Stomach (tissue), 9 donors: ENCODE measurements around the gene GNG7. TPM values are rescaled to one million over a fixed set of nuclear protein-coding genes. Genes with fewer than 3 reads are reported as not detected.

Source experiments
- DNase-seq, 2 donors: peaks; one replicate each; pipeline versions ENCODE4 v3.0.0 to v3.0.0-alpha.2; 2013 to 2019
- H3K27ac ChIP-seq, 5 donors: fragments of 200-600 bp in 4 of 5; sonication (generic) in 4 of 5; one replicate each; pipeline ENCODE4 v1.5.1; 2013 to 2019; ENCODE audit warnings: mild to moderate bottlenecking in 1 of 5, moderate library complexity in 1 of 5
- H3K27me3 ChIP-seq, 3 donors: fragments of 200-600 bp; sonication (generic); one replicate each; pipeline ENCODE4 v1.5.1; 2017 to 2019; ENCODE audit warnings: mixed run types in 1 of 3
- H3K36me3 ChIP-seq, 4 donors: fragments of 200-600 bp; sonication (generic); 1 replicate in 3 of 4; 2 replicates in 1 of 4; pipeline ENCODE4 v1.5.1; 2016 to 2019
- H3K4me1 ChIP-seq, 4 donors: fragments of 200-600 bp; sonication (generic); one replicate each; pipeline ENCODE4 v1.5.1; 2016 to 2019
- H3K4me3 ChIP-seq, 4 donors: fragments of 200-600 bp; sonication (generic) in 3 of 4; one replicate each; pipeline ENCODE4 v1.5.1; 2016 to 2019; ENCODE audit warnings: mild to moderate bottlenecking in 1 of 4
- H3K9me3 ChIP-seq, 4 donors: fragments of 200-600 bp; sonication (generic); one replicate each; pipeline ENCODE4 v1.5.1; 2016 to 2019
- CTCF ChIP-seq, 7 experiments: fragments of 450-650 bp in 4 of 7; fragments of 200-600 bp in 3 of 7; sonication (generic) in 3 of 7; IDR thresholded peaks; one replicate each; pipeline ENCODE4 v1.5.1; 2016 to 2019; ENCODE audit warnings: antibody characterized with exemption in 7 of 7, control low read depth in 2 of 7, mild to moderate bottlenecking in 1 of 7
- EP300 ChIP-seq: sonication (generic); formaldehyde crosslinking; IDR thresholded peaks from one replicate; pipeline ENCODE4 v1.6.1; 2017; ENCODE audit warnings: antibody characterized with exemption
- POLR2A ChIP-seq, 4 donors: fragments of 450-650 bp; IDR thresholded peaks; one replicate each; pipeline ENCODE4 v1.6.1; 2016; ENCODE audit warnings: antibody characterized with exemption in 4 of 4, control low read depth in 2 of 4, mild to moderate bottlenecking in 1 of 4, moderate library complexity in 1 of 4
- POLR2AphosphoS5 ChIP-seq, 3 donors: sonication (generic); formaldehyde crosslinking; IDR thresholded peaks; one replicate each; pipeline ENCODE4 v1.6.1; 2016; ENCODE audit warnings: antibody characterized with exemption in 3 of 3
- WGBS, 5 donors: extraction: QIAGEN DNeasy Blood & Tissue Kit in 3 of 5; methylation state at CpG; one replicate each; pipeline versions ENCODE4 v1.1.5 to v1.1.7; 2013 to 2018; 5-methylcytosine and 5-hydroxymethylcytosine counted together
- intact Hi-C: fragments of 100-400 bp; cut with DNase I; formaldehyde crosslinking; loops from one replicate; pipeline ENCODE4 v1.15.1; 2023; ENCODE audit warnings: low total_unique reads
- polyA plus RNA-seq, 3 donors: library from polyadenylated mRNA; stranded (reverse); fragments of 200-250 nt; gene quantifications; one replicate each; pipeline ENCODE4 v1.2.3, GENCODE V29; 2013
- total RNA-seq, 5 donors: library from RNA; depleted of rRNA; stranded (reverse); fragments of >200 nt; gene quantifications; one replicate each; pipeline versions ENCODE4 v1.1.0 to v1.2.3, GENCODE V29; 2014 to 2016
- donor health status: healthy with polysubstance abuse.
- donor health status: Bipolar disorder and iron deficiency.
- donor health status: healthy.

GNG7 gene
- total and polyA plus RNA-seq, 8 donors: 0.58 to 15.1 (median 4.3) TPM

DNA sequence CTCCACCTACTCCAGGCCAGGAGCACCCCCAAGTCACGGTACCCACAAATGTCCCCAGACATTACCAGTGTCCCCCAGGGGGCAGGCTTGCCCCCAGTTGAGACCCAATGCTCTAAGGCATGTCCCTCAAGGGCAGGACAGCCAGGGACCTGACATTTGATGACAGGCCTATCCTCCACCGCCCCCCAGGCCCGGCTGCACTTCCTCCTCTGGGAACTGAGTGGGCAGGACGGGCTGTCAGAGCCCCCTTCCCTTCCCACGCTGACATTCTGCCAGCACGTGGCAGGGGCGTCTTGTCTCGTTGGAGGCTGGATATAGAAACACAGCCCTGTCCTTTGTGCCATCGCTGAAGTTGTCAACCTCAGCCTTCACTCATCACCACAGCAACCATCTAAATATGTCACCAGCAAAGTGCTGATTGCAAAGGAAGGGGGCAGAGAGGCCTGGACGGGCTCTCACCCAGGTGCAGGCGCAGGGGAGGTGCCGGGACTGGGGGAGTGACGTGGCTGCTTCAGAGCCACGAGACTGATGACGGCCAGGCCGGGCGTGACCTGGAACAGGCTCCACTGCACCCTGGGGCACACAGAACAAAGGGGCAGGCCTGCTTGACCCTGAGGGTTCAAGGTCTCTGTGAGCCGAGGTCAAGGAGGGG, 38.4 kb downstream of the GNG7 start:
- Histone ChIP-seq H3K27ac (peak overlapping the region in 1 of 5 donors; percentile 52), H3K9me3 (peaks cover 0 to 8% (median 3%) of the 10 kb centered on the region in 4 donors), H3K27me3 (no peaks in the 10 kb centered on the region), H3K36me3 (no peaks in the 10 kb centered on the region), H3K4me3 (no peak overlapping the region), H3K4me1 (no peaks in the 10 kb centered on the region)
- WGBS, 5 donors: 64 to 83% (median 73%) methylated on average over 13 to 18 of the region's 18 CpGs
- TF ChIP-seq POLR2A (IDR thresholded peaks at IDR 0.05) (no peak), POLR2AphosphoS5 (IDR thresholded peaks at IDR 0.05) (no peak)
- peak; percentile 47 to 51 for DNase-seq
- intact Hi-C loops: no loop called here

DNA sequence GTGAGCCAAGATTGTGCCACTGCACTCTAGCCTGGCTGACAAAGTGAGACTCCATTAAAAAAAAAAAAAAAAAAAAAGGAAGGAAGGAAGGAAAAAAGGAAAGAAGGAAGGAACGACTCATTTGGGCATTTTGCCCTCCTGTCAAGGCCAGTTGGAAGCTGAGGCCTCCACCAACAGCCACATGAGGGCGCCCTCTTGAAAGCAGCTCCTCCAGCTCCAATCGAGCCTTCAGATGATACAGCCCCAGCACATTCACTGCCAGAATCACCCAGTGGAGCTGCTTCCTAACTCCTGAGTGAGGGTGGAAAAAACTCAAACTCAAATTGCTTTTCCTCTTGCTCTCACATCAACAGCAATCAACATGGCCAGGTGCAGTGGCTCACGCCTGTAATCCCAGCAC, 40.9 kb downstream of the GNG7 start:
- no peaks in the 10 kb centered on the region for H3K4me1 ChIP-seq

DNA sequence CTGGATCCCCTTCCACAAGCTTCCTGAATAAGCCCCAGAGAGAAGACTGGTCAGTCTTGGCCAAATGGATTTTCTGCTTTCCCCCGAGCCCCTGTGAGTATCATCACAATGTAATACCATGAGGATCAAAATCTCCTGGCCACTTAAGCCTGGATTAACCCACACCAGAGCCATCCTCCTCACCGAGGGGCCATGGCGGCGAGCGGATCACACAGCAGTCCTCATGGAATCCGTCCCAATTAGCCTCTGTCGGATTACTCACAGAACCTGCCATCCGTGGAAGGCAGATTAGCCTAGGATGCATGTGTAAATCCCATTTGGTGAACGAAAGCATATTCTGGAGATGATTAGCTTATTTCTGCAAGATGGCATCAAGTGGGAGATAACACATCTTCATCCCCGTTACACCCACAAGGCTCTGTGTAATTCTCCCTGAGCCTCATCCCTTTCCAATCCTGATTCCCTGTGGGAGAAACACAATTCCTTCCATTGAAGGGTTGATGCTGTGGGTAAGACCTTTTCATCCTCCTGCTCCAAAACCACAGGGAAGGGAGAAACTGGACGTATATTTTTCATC, 42.5 kb downstream of the GNG7 start:
- Histone ChIP-seq H3K4me1 (no peaks in the 10 kb centered on the region), H3K27me3 (peaks cover 0 to under 1% (median 0%) of the 10 kb centered on the region in 3 donors), H3K27ac (peak overlapping the region in 1 of 5 donors; percentile 8), H3K36me3 (no peaks in the 10 kb centered on the region), H3K9me3 (peaks cover 0 to 8% (median 3%) of the 10 kb centered on the region in 4 donors), H3K4me3 (no peak overlapping the region)
- DNase-seq: no peak
- TF ChIP-seq POLR2AphosphoS5 (IDR thresholded peaks at IDR 0.05) (no peak), EP300 (no peak), CTCF (IDR thresholded peaks at IDR 0.05) (no peak), POLR2A (IDR thresholded peaks at IDR 0.05) (no peak)
- 80 to 90% (median 82%) methylated on average over 11 of the region's 11 CpGs for WGBS, 5 donors
- intact Hi-C loops: no loop called here

More for the DNA sequence above, 40.9 kb downstream of the GNG7 start:
- TF ChIP-seq POLR2A (IDR thresholded peaks at IDR 0.05): no peak
- TF ChIP-seq POLR2AphosphoS5 (IDR thresholded peaks at IDR 0.05): no peak
- TF ChIP-seq EP300: no peak
- TF ChIP-seq CTCF (IDR thresholded peaks at IDR 0.05): no peak
- Histone ChIP-seq H3K27me3 (no peaks in the 10 kb centered on the region), H3K9me3 (peaks cover 0 to 8% (median 3%) of the 10 kb centered on the region in 4 donors), H3K4me3 (no peak overlapping the region), H3K36me3 (no peaks in the 10 kb centered on the region), H3K27ac (no peak overlapping the region)
- 66 to 85% (median 81%) methylated on average over 4 of the region's 4 CpGs for WGBS, 5 donors
- intact Hi-C loops: no loop called here
- DNase-seq: no peak

DNA sequence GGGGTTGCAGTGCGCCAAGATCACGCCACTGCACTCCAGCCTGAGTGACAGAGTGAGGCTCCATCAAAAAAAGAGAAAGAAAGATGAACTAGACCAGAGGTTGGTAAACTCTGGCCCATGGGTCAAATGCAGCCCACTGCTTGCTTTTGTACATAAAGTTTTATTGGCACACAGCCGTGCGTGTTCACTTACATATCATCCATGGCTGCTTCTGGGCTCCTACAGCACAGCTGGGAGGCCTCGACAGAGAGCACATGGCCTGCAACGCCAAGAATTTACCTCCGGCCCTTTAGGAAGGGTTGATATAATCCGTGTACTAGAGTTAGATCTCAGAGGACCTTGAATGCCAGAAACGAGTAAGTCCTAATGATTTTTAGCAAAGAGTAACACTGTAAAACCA, 46.0 kb downstream of the GNG7 start:
- H3K4me1 ChIP-seq: peaks cover 5 to 17% (median 13%) of the 10 kb centered on the region in 4 donors
- peaks cover 0 to 2% (median under 1%) of the 10 kb centered on the region in 4 donors for H3K9me3 ChIP-seq
- H3K27ac ChIP-seq: no peak overlapping the region
- peaks cover 0 to 8% (median 0%) of the 10 kb centered on the region in 3 donors for H3K27me3 ChIP-seq
- no peak for TF ChIP-seq POLR2A (IDR thresholded peaks at IDR 0.05)
- no peak for TF ChIP-seq EP300
- WGBS, 5 donors: 80 to 87% (median 86%) methylated on average over 9 of the region's 9 CpGs
- no peak overlapping the region for H3K4me3 ChIP-seq
- no peak for DNase-seq
- H3K36me3 ChIP-seq: no peaks in the 10 kb centered on the region
- intact Hi-C loops: no loop called here

DNA sequence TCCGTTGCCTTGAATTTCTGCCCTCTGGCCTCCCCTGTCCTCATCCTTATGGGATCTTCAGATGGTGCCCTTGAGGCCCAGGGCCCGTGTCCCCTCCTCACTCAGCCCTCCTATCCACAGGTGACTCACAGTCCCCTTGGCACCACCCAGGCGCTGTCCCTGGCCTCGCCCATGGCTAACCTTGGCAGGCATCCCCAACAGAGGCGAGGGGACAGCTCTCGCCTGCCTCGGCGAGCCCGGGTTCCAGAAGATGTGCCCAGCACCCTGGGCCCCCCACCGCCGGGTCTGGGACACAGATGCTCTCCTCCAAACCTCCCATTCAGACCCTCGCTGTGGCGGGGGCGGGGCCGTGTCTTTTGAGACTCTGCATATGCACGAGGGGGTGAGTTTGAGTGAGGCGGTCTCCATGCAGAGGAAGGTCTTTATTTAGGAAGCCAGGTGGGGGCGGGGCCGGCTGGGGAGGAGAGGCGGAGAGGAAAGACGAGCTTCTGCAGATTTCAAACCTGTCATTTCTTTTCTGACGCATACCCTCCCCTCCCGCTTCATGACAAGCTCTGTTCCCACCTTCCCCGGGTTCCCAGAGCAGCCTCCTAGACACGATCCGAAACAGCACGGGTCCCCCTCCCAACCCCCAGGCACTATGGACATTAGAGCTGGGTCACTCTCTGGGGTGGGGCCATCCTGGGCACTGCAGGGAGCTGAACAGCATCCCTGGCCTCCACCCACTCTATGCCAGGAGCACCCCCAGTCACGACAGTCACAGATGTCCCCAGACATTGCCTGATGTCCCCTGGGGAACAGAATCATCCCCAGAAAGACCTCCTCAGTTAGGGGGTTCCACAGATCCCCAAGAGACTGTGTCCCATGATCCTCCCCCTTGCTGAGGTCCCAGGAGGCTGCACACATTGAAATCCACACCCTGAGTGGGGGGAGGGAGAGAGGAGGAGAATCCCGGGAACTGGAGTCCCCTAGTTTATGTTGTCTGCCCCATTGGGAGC, 48.5 kb downstream of the GNG7 start:
- Histone ChIP-seq H3K4me3 (no peak overlapping the region), H3K4me1 (peaks cover 5 to 20% (median 13%) of the 10 kb centered on the region in 4 donors), H3K36me3 (no peaks in the 10 kb centered on the region), H3K9me3 (no peaks in the 10 kb centered on the region), H3K27me3 (peaks cover 0 to 8% (median 0%) of the 10 kb centered on the region in 3 donors), H3K27ac (peak overlapping the region in 2 of 5 donors; percentile 38 to 46)
- no peak for TF ChIP-seq POLR2AphosphoS5 (IDR thresholded peaks at IDR 0.05)
- TF ChIP-seq POLR2A (IDR thresholded peaks at IDR 0.05): no peak
- intact Hi-C loops: no loop called here
- WGBS, 5 donors: 27 to 50% (median 33%) methylated on average over 17 to 29 of the region's 29 CpGs
- DNase-seq: no peak
